GM18499 (cell line): ENCODE data around the gene TMEM121B.
"Not testable (repeated sequence)": the region's sequence is repeated elsewhere in the genome, so short reads cannot be mapped to it uniquely, and the experiment has no call there.

ENCODE experiments used
- ATAC-seq: cut with Tn5 transposase; IDR thresholded peaks from one replicate; pipeline ENCODE4 v1.9.1; 2021; ENCODE audit warnings: moderate number of reproducible peaks; ENCODE audit not compliant: insufficient read depth, unreplicated experiment

The TMEM121B gene

DNA sequence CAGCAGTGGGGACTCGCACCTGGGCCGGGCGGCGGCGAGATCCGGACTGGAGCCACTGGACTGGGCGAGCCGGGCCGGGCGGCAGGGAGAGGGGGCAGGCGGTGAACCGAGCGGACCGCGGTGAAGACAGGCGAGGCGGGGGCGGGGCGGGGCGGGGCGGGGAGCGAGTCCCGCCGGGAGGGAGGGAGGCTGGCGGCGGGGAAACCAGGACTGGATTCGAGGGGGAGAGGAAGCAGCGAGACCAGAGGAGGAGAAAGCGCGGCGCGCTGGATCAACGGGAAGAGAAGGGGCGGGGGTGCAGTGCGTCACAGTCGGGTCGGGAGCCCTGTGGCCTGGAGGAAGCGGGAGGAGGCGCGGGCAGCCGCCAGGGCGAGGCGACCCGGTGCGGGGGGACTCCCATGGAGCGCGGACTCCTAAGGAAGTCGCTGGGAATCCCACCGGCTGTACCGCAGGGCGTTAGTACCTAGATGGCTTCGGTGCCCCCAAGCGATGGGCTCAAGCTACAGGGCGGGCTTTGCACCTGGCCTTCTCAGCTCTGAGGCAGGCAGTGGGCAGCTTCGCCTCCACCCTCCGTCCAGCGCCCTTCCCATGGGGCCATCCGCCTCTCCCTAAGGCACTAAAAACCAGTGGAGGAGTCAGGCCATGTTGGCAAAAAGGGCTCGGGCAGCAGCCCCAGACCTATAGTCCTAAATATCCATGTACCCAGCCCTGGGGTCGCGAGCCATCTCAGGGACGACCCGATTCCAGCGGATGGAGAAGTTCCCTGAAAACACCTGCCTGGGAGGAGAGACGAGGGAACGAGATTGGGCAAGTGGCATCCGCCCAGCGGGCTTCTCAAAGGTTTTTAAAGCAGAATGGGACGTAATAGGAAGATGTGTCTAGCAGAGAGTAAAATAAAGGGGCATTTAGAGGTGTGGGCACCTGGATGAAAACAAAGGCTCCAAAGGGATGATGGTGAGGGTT lies at the start of gene TMEM121B:
Gene TMEM121B (minus strand): TSS at position 128 of the 963 bp plus-strand sequence. CDS start 233 bp downstream, outside the sequence.
- ATAC-seq: no peak

DNA sequence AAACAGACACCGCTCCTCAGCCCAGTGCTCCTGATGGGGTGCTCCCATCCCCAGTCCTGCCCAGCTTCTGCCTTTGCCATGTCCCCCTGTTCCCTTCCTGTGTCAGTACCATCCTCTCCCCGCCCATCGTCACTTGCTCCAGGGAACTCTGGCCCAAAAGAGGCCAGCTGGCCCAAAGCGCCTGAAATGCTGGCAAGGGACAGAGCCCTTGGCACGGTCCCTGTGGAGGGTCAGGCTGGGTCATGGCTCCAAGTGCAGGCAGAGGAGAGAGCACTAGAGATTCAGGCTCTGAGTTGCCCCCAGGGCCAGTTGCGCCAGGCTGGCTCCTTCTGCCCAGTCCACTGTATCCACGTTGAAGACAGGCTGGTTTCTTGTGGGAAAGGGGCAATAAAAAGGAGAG lies 46.3 kb upstream of the TMEM121B start:
- ATAC-seq: no peak

DNA sequence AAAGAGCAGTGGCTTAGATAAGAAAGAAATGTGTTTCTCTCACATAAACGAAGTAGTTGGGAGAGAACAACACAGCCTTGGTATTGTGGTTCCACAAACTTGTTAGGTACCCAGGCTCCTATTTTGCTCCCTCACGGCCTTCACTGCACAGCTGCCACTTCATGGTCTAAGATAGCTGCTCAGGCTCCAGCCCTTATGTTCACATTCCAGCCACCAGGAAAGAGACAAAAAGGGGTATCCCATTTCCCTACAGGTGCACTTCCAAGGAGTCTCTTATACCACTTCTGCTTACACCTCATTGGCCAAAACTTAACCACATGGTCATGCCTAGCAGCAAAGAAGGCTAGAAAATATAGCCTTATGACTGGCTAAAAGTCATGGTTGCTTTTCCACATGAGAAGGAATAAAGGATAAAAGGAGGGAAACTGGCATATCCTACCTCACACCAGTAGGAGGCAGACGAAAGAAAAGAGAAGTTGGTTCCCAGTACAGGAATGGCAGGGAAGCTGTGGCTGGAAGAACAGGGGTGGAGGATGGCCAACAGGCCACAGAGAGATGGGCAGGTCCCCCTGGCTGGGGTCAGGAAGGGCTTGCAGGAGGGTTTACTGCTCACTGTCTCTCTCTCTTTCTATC lies 43.3 kb upstream of the TMEM121B start:
- ATAC-seq: no peak

DNA sequence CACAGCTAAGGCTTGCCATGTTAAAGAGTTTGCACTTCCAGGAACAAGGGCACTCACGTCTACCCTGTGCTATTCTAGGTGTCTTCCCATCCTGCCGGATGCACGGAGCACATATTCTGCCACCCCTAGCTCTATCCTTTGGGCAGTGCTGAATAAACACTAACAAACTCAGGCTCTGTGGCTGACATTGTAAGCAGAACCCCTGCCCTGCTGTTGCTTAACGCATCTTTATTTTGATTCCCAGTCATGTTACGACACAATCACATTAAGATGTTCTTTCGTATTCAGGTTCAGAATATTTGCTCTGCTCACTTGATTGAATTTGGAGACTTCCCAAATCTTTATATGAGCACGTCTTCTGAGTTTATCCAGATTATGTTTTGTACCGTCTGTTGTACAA lies 41.6 kb upstream of the TMEM121B start:
- no peak for ATAC-seq

DNA sequence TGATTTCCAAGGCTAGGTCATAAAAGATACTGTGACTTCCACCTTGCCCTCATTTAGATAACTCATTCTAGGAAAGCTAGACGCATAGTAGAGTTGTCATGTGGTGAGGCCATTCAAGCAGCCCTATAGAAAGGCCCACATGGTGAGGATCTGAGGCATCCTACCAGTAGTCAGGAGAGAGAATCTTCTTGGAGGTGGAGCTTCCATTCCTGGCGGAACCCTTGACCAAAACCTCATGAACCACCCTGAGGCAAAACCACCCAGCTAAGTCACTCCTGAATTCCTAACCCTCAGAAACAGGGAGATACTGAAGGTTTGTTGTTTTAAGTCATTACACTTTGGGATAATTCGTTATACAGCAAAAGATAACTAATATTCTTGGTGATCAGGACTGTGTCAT lies 40.8 kb upstream of the TMEM121B start:
- no peak for ATAC-seq

DNA sequence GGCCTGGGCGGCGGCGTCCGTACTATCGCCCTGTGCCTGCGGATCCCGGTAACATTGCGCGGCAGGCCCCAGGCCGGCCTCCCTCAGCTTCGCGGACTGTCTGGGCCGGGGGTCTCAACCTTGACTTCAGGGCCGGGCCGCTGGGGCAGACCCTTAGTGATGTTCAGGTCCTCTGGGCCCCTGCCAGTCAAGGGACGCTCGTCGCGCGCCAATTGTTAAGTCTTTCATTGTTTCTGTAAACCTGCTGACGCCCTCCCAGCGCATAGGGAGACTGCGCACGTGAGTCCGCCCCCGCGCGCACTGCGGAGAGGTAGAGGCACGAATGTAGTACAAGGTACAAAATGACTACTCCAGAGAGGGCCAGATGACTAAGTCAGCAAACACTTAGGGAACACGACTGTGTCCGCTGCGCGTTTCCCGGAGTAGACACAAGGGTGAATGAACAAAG lies 38.4 kb upstream of the TMEM121B start:
- ATAC-seq: no peak

DNA sequence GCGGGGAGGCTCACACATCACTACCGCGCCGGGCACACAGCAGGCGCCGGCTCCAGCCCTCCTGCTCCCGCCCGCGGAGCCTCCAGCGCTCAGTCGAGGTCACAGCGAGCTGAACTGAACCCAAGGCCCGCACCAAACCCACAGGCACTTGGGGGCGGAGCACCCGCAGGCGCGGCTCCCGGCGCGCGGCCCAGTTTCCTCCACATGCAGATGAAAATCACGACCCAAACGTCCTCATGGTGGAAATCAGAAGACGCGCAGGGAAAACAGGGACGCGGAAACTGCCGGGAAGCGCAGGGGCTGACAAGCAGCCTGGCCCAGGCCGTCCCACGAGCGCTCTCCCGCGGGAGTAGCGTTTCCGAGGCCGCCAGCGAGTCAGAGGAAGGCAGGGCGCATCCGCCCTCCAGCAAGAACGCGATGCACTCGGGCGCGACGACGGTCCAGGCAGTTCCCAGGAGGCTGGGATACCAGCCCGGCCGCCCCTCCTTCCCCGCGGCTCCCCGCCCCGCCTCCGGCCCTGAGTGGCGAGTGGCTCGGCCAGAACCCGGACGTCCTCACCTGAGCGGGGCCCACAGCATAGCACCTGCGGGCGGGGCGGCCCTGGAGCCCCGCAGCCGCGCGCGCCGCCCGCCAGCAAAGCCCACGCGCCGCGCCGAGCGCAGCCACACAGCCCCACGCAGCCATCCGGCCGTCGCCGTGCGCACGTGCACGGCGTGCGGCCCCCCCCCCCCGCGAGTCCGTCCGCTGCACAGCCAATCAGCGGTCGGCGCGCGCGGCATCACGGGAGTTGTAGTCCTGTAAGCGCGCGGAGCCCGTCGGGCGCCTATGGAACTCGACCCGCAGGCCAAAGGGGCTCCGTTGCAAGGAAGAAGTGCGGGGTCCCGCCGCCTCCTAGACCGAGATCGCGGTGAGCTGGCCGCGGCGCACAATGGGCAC lies 37.7 kb upstream of the TMEM121B start, which contains the start of gene HDHD5:
Gene HDHD5 (minus strand): TSS at position 710 of the 936 bp plus-strand sequence. CDS start 26 bp downstream, at position 684.
- no peak for ATAC-seq

DNA sequence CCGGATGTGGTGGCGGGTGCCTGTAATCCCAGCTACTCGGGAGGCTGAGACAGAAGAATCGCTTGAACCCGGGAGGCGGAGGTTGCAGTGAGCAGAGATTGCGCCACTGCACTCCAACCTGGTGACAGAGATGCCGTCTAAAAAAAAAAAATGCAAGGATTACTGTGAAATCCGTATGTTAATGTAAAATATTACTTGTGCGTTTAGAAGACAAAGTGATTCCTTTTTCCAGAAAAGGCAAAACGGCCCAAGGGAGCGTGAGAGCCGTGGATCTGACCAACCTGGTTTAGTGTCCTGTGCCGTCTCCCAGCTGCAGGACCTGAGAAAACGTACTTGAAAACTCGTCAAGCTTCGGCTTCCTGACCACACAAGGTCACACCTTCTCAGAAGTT lies 37.0 kb upstream of the TMEM121B start:
- ATAC-seq: no peak

DNA sequence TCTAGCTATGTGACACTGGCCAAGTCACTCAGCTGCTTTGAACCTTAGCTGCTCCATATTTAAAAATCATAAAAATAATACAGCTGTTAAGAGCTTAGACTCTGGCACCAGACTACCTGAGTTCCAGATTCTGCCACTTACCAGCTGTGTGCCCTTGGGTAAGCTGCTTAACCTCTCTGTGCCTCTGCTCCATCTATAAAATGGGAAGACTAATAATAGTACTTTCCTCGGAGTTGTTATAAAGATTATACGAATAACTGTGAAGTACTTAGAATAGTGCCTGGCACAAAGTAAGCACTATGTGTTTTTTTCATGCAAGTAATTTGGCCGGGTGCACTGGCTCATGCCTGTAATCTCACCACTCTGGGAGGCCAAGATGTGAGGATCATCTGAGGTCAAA lies 36.6 kb upstream of the TMEM121B start:
- ATAC-seq: no peak

DNA sequence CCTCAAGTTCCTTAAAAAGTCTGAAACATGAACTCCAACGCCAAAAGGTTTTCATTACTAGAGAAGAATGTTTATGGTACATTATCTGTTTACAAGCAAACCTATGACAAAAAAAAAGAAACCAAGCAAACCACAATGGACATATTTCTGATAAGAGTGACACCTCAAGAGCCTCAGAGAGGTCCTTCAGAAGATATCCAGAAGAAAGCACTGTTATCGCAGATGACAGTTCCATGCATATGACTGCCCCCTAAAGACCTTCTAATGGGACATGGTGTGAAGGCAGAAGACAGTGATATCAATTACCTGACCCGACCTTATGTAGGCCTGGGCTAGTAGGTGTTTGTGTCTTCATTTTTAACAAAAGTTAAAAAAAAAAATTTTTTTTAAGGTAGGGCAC lies 34.8 kb upstream of the TMEM121B start:
- ATAC-seq: no peak

DNA sequence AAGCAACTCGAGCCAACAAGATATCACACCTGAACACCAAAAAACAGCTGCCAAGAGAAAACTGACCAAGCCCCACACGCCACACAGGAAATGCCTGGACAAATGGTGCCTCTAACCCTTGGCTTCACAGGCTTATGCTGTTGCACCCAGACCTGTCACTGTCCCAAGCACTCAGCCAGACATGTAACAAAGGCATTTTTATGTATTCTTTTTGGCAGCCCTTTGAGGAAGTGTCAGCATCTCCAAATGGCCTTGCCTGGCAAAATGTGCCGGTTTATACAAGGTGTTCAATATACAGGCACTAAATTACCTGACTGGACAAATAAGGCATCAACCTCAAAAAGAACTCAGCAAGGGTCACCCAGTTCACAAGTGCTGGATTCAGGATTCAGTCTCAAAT lies 31.8 kb upstream of the TMEM121B start:
- no peak for ATAC-seq

DNA sequence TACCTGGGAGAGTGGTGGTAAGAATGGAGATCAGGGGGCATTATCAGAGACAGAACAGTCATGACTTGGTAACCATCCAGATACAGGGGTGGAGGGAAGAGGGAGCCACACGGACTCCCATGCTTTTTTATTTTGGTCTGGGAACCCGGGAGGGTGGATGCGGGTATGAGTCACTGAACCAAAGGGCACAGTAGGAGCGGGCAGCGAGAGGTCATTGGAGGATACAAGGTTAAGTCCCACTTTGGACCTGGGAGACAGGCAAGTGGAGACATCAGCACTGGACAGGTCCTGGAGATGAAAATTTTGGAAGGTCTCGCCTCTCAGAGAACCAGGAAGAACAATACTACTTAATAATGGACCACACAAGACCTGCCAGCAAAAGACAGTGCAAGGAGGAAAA lies 31.2 kb upstream of the TMEM121B start:
- ATAC-seq: no peak

DNA sequence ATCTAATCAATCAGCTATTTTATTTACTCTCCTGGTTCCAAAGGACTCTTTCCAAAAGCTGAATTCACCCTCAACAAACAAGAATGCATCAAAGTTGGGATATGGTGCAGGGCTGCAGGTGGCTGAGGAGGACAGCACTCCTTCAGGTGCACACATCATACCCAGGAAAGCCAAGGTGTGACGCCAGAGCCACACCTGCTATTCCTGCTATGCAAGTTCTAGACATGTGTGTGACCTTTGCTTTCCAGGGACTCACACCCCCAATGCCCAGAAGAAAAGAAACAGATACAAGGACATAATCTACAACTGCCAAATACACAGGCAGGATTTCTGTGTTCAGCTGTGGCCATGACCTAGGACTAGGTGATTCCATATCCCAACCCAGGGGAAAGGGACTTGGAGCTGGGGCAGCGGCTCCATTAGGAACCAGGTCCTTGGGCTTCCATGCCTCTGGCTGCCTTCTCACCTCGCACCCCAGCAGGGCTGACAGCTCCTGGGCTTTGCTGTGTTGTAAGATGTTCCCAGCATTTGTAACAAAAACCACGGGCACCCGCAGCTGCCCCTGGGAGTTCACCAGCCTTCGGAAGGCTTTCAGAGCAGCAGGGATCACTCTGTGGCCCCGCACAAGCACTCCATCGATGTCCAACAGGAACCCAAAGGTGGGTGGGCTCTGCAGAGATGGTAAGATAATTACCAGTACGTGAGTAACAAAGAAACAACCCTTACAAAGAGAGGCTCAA lies 28.1 kb upstream of the TMEM121B start:
- no peak for ATAC-seq

DNA sequence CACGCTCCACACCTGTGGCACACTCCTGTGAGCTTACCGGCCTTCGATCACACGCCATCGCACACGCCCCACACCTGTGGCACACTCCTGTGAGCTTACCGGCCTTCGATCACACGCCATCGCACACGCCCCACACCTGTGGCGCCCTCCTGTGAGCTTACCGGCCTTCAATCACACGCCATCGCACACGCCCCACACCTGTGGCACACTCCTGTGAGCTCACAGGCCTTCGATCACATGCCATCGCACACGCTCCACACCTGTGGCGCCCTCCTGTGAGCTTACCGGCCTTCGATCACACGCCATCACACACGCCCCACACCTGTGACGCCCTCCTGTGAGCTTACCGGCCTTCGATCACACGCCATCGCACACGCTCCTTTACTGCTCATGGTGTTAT lies 26.3 kb upstream of the TMEM121B start:
- not testable (repeated sequence) for ATAC-seq

DNA sequence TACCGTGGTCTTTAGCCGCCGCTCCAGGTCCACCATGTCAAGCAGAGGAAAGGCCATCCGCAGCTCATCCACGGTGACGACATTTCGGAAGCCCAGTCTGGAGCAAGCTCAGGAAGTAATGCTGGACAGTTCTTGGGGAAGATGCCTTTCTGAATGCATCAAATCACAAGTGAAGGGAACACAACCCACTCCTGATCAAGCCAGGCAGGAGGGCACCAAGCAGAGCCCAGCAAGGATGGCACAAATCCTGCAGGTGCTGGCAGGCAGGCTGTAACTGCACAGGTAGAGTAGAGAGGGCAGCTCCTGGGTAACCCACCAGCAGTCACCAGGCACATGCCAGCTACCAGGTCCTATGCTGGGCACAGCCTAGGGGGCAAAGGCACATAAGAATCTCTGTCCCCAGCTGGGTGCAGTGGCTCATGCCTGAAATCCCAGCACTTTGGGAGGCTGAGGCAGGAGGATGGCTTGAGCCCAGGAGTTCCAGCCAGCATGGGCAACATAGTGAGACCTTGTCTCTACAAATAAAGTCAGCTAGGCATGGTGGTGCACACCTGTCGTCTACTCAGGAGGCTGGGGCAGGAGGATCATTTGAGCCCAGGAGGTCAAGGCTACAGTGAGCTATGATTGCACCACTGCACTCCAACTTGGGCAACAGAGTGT lies 24.0 kb upstream of the TMEM121B start:
- ATAC-seq: no peak

DNA sequence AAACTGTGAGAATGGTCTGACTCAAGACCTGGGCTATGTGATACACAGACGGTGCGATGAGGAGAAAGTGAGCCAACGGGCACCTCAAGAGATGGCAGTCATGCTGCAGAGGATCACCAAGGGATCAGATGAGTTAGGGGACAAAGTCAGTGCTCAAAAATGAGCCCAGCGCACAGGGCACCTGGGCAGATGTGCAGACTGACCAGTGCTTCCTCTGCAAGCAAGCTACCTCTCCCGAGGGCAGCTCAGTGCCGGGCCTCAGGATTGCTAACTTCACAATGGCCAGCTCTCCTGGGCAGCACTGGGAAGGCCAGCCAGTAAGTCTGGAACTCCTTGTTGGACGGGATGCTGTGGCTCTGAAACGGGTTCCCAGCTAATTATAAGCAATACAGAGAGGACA lies 22.7 kb upstream of the TMEM121B start:
- ATAC-seq: no peak

DNA sequence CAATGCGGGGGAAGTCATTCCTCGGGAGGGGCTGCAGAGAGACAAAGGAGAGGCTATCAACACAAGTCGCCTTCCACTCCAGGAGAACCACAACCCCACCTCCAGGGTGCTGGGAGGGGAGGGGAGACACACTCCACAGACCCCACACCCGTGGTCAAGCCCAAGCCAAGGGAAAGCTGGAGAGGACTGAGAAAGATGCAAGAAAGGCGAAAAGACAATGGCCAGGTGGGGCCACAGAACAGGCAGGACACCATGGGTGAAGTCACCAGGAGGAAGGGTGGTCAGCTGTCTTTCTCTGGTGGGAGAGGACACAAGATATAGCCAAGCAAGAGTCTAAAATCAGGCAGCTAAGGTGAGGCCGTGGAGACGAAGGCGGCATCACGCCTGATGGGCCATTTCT lies 21.9 kb upstream of the TMEM121B start:
- ATAC-seq: no peak

DNA sequence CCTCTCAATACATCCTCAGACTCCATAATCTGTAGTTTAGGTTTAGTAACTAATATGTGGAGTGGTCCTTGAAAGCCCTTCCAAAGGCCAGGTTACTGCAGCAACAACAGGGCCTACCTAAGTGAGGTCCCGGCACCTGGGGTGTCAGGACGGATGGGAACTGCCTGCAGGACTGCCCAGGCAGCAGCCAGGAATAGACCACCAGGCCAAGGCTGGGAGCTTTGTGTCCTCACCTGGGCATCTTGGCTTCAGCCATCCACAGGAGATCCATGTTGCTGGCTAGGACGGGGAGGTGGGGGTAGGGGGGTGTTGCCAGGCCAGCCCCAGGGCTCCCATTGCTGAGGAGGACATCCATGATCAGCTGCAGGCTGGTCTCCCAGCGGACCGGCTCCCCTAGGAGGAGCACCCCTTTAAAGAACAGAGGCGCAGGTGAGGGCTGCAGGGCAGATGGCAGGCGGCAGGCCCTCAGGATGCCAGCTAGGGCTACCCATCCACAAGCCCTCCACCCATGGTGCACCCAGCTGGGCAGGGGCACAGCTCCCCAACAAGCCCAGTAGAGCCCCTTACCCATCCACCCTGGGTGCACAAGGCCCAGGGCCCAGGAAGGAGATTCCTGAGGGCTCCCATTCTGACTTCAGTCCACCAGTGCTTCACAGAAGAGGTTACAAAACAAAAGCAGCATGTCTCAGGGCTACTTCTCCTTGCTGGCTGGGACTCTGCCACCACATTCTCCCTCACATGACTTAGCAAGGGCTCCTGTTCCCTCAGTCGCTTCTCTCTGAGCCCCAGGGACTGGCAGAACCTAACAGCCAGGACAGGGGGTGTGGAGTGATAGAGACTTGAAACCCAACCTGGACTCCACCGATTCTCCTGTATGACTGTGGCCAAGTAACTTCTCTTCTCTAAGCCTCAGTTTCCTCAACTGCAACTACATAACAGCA lies 19.9 kb upstream of the TMEM121B start:
- no peak for ATAC-seq
